IPS-15b (cell line): Measurements from ENCODE around the gene OR1F1.
A peak's percentile ranks its signal among the peaks of the same experiment; 100 is the strongest.

ENCODE experiments used
- H3K27me3 ChIP-seq: one replicate; pipeline ENCODE4 v1.6.1; 2013; ENCODE audit warnings: low read length; ENCODE audit not compliant: control insufficient read depth, insufficient read depth
- H3K36me3 ChIP-seq: one replicate; pipeline ENCODE4 v1.6.1; 2013; ENCODE audit warnings: low read length; ENCODE audit not compliant: control insufficient read depth, insufficient read depth
- H3K4me1 ChIP-seq: one replicate; pipeline ENCODE4 v1.6.1; 2013; ENCODE audit warnings: mild to moderate bottlenecking, low read length; ENCODE audit not compliant: control insufficient read depth, insufficient read depth
- H3K4me3 ChIP-seq: one replicate; pipeline ENCODE4 v1.5.1; 2013; ENCODE audit warnings: low read depth, low read length
- H3K9ac ChIP-seq: one replicate; pipeline ENCODE4 v1.6.1; 2013; ENCODE audit warnings: low read depth, mild to moderate bottlenecking, low read length
- H3K9me3 ChIP-seq: one replicate; pipeline ENCODE4 v1.6.1; 2013; ENCODE audit warnings: mild to moderate bottlenecking, low read length; ENCODE audit not compliant: control insufficient read depth, insufficient read depth

The OR1F1 gene

GRCh38 chr16:3183445-3184139 lies 4.4 kb upstream of the OR1F1 start:
- peak overlapping the region; percentile 91 for H3K4me3 ChIP-seq
- peak overlapping the region; percentile 24 for H3K9ac ChIP-seq
- H3K27me3 ChIP-seq: peaks cover 56% of the 10 kb centered on the region

GRCh38 chr16:3186946-3187690 lies 886 bp upstream of the OR1F1 start:
- H3K9ac ChIP-seq: no peak overlapping the region
- no peaks in the 10 kb centered on the region for H3K36me3 ChIP-seq
- H3K27me3 ChIP-seq: peaks cover 43% of the 10 kb centered on the region
- peak overlapping the region; percentile 48 for H3K4me3 ChIP-seq
- H3K9me3 ChIP-seq: no peaks in the 10 kb centered on the region
- H3K4me1 ChIP-seq: peaks cover 10% of the 10 kb centered on the region

More at GRCh38 chr16:3183445-3184139, 4.4 kb upstream of the OR1F1 start:
- Histone ChIP-seq H3K9me3 (no peaks in the 10 kb centered on the region), H3K36me3 (no peaks in the 10 kb centered on the region), H3K4me1 (peaks cover 2% of the 10 kb centered on the region)

- Histone ChIP-seq H3K9me3 (no peaks in the 10 kb centered on the region), H3K4me1 (peaks cover 10% of the 10 kb centered on the region), H3K36me3 (no peaks in the 10 kb centered on the region), H3K4me3 (peak overlapping the region; percentile 66), H3K27me3 (peaks cover 33% of the 10 kb centered on the region), H3K9ac (no peak overlapping the region)
These were observed 596 bp downstream of the OR1F1 start for GRCh38 chr16:3188675-3188924.

GRCh38 chr16:3188925-3189825 lies 1.2 kb downstream of the OR1F1 start:
- peaks cover 10% of the 10 kb centered on the region for H3K4me1 ChIP-seq
- H3K36me3 ChIP-seq: no peaks in the 10 kb centered on the region
- no peaks in the 10 kb centered on the region for H3K9me3 ChIP-seq
- H3K9ac ChIP-seq: no peak overlapping the region
- peaks cover 30% of the 10 kb centered on the region for H3K27me3 ChIP-seq
- H3K4me3 ChIP-seq: peak overlapping the region; percentile 66

- H3K9me3 ChIP-seq: no peaks in the 10 kb centered on the region
- H3K36me3 ChIP-seq: no peaks in the 10 kb centered on the region
- peaks cover 10% of the 10 kb centered on the region for H3K4me1 ChIP-seq
- peak overlapping the region; percentile 66 for H3K4me3 ChIP-seq
- H3K9ac ChIP-seq: no peak overlapping the region
- H3K27me3 ChIP-seq: peaks cover 30% of the 10 kb centered on the region
These were observed 1.9 kb downstream of the OR1F1 start for GRCh38 chr16:3189869-3190268.

GRCh38 chr16:3190949-3191353 lies 2.9 kb downstream of the OR1F1 start:
- H3K4me1 ChIP-seq: peaks cover 10% of the 10 kb centered on the region
- H3K4me3 ChIP-seq: peak overlapping the region; percentile 66
- H3K9ac ChIP-seq: no peak overlapping the region

GRCh38 chr16:3192476-3193019 lies 4.5 kb downstream of the OR1F1 start:
- H3K9ac ChIP-seq: no peak overlapping the region
- H3K4me1 ChIP-seq: peaks cover 8% of the 10 kb centered on the region
- peaks cover 21% of the 10 kb centered on the region for H3K27me3 ChIP-seq
- H3K4me3 ChIP-seq: peak overlapping the region; percentile 39
- H3K36me3 ChIP-seq: no peaks in the 10 kb centered on the region
- H3K9me3 ChIP-seq: no peaks in the 10 kb centered on the region

More at GRCh38 chr16:3190949-3191353, 2.9 kb downstream of the OR1F1 start:
- peaks cover 29% of the 10 kb centered on the region for H3K27me3 ChIP-seq
- H3K36me3 ChIP-seq: no peaks in the 10 kb centered on the region
- H3K9me3 ChIP-seq: no peaks in the 10 kb centered on the region

GRCh38 chr16:3193221-3194212 lies 5.5 kb downstream of the OR1F1 start:
- Histone ChIP-seq H3K9ac (no peak overlapping the region), H3K4me3 (no peak overlapping the region), H3K9me3 (no peaks in the 10 kb centered on the region), H3K36me3 (no peaks in the 10 kb centered on the region), H3K27me3 (peaks cover 25% of the 10 kb centered on the region), H3K4me1 (peaks cover 8% of the 10 kb centered on the region)

GRCh38 chr16:3194792-3195191 lies 6.8 kb downstream of the OR1F1 start:
- Histone ChIP-seq H3K9ac (no peak overlapping the region), H3K4me3 (no peak overlapping the region), H3K9me3 (no peaks in the 10 kb centered on the region), H3K36me3 (no peaks in the 10 kb centered on the region), H3K4me1 (peaks cover 7% of the 10 kb centered on the region), H3K27me3 (peaks cover 22% of the 10 kb centered on the region)

- peaks cover 13% of the 10 kb centered on the region for H3K27me3 ChIP-seq
- no peak overlapping the region for H3K4me3 ChIP-seq
- H3K9ac ChIP-seq: no peak overlapping the region
- no peaks in the 10 kb centered on the region for H3K9me3 ChIP-seq
- peaks cover under 1% of the 10 kb centered on the region for H3K4me1 ChIP-seq
- no peaks in the 10 kb centered on the region for H3K36me3 ChIP-seq
These were observed 8.0 kb downstream of the OR1F1 start for GRCh38 chr16:3195975-3196374.
